Liver (tissue), 3 donors: ENCODE measurements around the gene CHAF1B.

Experiments
- HNF4A ChIP-seq, 2 donors: conservative IDR thresholded peaks; 2 replicates each; pipeline ENCODE4 v1.6.1; 2016; ENCODE audit warnings: antibody characterized with exemption in 2 of 2, mild to moderate bottlenecking in 2 of 2
- JUND ChIP-seq, 2 donors: IDR thresholded peaks; 2 replicates each; pipeline ENCODE4 v1.6.1; 2016; ENCODE audit warnings: antibody characterized with exemption in 2 of 2
- RAD21 ChIP-seq, 2 donors: IDR thresholded peaks; 2 replicates each; pipeline ENCODE4 v1.6.1; 2016; ENCODE audit warnings: antibody characterized with exemption in 2 of 2, mild to moderate bottlenecking in 2 of 2
- SP1 ChIP-seq: IDR thresholded peaks from 2 replicates; pipeline ENCODE4 v1.6.1; 2018; ENCODE audit warnings: antibody characterized with exemption, mild to moderate bottlenecking
- YY1 ChIP-seq: IDR thresholded peaks from 2 replicates; pipeline ENCODE4 v1.6.1; 2016; ENCODE audit warnings: antibody characterized with exemption, mild to moderate bottlenecking
- ZBTB33 ChIP-seq: IDR thresholded peaks from 2 replicates; pipeline ENCODE4 v1.6.1; 2016; ENCODE audit warnings: antibody characterized with exemption
- TF ChIP-seq, protein P1 (sequence below): fragments of 150-350 bp; IDR thresholded peaks from 2 replicates; pipeline ENCODE4 v1.5.1; 2017; ENCODE audit warnings: improper control_type of control experiment, low read depth, low read length; ENCODE audit not compliant: missing input control
- TF ChIP-seq, protein P2 (sequence below): IDR thresholded peaks from 2 replicates; pipeline ENCODE4 v1.6.1; 2016; ENCODE audit warnings: antibody characterized with exemption, mild to moderate bottlenecking
- TF ChIP-seq, protein P3 (sequence below): IDR thresholded peaks from 2 replicates; pipeline ENCODE4 v1.6.1; 2016; ENCODE audit warnings: antibody characterized with exemption
- TF ChIP-seq, protein P4 (sequence below): IDR thresholded peaks from 2 replicates; pipeline ENCODE4 v1.6.1; 2016; ENCODE audit warnings: antibody characterized with exemption
- donor health status: healthy.
- donor health status: healthy.

DNA sequence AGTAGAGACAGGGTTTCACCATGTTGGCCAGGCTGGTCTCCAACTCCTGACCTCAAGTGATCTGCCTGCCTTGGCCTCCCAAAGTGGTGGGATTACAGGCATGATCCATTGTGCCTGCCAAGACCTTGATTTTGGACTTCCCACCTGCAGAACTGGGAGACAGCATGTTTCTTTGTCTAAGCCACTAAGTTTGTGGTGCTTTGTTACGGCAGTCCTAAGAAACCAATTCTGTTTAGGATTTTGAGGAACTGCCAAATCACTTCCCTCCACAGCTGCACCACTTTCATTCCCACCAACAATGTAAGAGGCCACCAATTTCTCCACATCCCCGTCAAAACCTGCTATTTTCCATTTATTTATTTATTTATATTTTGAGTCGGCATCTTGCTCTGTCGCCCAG, 46.1 kb downstream of the CHAF1B start:
- TF ChIP-seq, protein P1, sequence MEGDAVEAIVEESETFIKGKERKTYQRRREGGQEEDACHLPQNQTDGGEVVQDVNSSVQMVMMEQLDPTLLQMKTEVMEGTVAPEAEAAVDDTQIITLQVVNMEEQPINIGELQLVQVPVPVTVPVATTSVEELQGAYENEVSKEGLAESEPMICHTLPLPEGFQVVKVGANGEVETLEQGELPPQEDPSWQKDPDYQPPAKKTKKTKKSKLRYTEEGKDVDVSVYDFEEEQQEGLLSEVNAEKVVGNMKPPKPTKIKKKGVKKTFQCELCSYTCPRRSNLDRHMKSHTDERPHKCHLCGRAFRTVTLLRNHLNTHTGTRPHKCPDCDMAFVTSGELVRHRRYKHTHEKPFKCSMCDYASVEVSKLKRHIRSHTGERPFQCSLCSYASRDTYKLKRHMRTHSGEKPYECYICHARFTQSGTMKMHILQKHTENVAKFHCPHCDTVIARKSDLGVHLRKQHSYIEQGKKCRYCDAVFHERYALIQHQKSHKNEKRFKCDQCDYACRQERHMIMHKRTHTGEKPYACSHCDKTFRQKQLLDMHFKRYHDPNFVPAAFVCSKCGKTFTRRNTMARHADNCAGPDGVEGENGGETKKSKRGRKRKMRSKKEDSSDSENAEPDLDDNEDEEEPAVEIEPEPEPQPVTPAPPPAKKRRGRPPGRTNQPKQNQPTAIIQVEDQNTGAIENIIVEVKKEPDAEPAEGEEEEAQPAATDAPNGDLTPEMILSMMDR: no peak
- TF ChIP-seq, protein P2, sequence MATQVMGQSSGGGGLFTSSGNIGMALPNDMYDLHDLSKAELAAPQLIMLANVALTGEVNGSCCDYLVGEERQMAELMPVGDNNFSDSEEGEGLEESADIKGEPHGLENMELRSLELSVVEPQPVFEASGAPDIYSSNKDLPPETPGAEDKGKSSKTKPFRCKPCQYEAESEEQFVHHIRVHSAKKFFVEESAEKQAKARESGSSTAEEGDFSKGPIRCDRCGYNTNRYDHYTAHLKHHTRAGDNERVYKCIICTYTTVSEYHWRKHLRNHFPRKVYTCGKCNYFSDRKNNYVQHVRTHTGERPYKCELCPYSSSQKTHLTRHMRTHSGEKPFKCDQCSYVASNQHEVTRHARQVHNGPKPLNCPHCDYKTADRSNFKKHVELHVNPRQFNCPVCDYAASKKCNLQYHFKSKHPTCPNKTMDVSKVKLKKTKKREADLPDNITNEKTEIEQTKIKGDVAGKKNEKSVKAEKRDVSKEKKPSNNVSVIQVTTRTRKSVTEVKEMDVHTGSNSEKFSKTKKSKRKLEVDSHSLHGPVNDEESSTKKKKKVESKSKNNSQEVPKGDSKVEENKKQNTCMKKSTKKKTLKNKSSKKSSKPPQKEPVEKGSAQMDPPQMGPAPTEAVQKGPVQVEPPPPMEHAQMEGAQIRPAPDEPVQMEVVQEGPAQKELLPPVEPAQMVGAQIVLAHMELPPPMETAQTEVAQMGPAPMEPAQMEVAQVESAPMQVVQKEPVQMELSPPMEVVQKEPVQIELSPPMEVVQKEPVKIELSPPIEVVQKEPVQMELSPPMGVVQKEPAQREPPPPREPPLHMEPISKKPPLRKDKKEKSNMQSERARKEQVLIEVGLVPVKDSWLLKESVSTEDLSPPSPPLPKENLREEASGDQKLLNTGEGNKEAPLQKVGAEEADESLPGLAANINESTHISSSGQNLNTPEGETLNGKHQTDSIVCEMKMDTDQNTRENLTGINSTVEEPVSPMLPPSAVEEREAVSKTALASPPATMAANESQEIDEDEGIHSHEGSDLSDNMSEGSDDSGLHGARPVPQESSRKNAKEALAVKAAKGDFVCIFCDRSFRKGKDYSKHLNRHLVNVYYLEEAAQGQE: no peak
- TF ChIP-seq, protein P3, sequence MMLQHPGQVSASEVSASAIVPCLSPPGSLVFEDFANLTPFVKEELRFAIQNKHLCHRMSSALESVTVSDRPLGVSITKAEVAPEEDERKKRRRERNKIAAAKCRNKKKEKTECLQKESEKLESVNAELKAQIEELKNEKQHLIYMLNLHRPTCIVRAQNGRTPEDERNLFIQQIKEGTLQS: no peak
- TF ChIP-seq HNF4A (conservative IDR thresholded peaks at IDR 0.05): no peak
- TF ChIP-seq JUND (IDR thresholded peaks at IDR 0.05): no peak
- TF ChIP-seq YY1: no peak
- no peak for TF ChIP-seq ZBTB33
- no peak for TF ChIP-seq RAD21 (IDR thresholded peaks at IDR 0.05)
- TF ChIP-seq SP1: no peak
- TF ChIP-seq, protein P4, sequence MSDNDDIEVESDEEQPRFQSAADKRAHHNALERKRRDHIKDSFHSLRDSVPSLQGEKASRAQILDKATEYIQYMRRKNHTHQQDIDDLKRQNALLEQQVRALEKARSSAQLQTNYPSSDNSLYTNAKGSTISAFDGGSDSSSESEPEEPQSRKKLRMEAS: no peak
